Measurements from ENCODE around the gene WDR64. TPM values are rescaled to one million over a fixed set of nuclear protein-coding genes. Genes with fewer than 3 reads are reported as not detected.
A peak's percentile ranks its signal among the peaks of the same experiment; 100 is the strongest.

Gene WDR64
- total RNA-seq, 4 donors from 2014 or later: not detected

DNA sequence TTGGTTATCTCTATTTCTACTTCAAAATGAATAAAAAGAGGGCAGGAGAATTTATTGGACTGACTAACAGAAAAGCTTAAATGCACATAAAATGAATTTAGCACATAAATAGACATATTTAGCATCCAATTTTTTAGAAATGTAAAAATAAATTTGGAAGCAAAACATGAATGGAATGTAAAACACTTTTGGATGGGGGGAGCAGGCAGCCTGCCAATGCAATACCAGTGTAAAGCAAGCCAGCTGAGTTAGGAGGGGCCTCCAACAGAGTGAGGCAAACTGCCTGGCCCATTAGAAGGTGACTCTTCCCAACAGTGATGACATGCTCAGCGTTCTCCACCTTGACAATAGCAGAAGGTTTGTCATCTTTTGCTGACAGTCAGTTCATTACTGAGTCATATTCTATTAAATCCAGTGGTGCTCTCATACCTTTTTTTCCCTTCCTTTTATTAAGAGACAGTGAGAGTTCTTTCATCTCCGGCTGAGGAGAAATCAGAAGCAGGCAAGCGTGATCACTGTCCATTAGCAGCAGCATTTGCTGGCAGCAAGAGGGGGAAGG lies 176.5 kb downstream of the WDR64 start:
- TF ChIP-seq, protein P1, sequence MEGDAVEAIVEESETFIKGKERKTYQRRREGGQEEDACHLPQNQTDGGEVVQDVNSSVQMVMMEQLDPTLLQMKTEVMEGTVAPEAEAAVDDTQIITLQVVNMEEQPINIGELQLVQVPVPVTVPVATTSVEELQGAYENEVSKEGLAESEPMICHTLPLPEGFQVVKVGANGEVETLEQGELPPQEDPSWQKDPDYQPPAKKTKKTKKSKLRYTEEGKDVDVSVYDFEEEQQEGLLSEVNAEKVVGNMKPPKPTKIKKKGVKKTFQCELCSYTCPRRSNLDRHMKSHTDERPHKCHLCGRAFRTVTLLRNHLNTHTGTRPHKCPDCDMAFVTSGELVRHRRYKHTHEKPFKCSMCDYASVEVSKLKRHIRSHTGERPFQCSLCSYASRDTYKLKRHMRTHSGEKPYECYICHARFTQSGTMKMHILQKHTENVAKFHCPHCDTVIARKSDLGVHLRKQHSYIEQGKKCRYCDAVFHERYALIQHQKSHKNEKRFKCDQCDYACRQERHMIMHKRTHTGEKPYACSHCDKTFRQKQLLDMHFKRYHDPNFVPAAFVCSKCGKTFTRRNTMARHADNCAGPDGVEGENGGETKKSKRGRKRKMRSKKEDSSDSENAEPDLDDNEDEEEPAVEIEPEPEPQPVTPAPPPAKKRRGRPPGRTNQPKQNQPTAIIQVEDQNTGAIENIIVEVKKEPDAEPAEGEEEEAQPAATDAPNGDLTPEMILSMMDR (IDR thresholded peaks at IDR 0.05): no peak
- DNase-seq (ENCODE audit: low spot score) (no peak), ATAC-seq (ENCODE audit: low FRiP score) (peak; percentile 48)

DNA sequence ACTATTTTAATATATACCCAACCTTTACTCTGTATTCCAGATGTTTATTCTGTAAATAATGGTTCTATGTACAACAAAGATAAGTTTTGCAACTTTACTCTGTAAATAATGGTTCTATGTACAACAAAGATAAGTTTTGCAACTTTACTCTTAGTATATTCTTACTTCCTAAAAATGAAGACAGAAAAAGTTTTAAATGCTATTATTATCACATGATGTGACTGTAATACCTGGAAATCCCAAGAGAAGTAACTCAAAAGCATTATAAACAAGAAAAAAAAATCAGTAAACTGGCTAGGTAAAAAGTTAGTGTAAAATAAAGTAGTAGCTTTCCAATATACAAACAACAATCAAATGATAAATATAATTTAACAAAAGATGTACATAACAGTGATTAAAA lies 177.4 kb downstream of the WDR64 start:
- no peak for ATAC-seq (ENCODE audit: low FRiP score)
- DNase-seq (ENCODE audit: low spot score): no peak
- TF ChIP-seq, protein P1 (IDR thresholded peaks at IDR 0.05): no peak

DNA sequence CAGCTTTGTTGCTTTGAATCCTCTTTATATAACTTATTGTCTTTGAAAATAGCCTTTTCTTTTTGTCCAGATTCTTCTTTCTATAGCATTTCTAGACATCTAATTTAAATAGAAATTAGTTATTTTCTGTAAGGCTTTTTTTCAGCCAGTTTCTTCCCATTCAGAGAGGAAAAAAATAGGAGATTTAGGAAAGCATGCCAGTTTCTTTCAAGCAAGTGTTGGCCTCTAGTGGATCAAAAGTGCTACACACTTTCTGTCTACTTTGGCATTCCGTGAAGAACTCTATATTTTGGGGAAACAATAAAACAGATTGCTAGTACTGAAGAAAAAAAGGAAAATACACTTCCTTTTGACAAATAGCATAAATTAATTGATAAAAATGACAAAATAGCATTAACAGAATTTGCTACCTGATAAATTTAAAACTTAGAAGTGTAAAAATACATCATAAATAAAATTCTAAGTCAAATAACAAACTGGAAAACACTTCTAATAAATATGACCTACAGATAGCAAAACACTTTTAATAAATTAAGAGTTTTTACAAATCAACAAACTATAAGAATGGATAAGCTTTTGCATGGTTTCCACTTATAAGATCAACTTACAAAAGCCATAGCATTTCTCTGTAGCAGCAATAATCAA lies 182.8 kb downstream of the WDR64 start:
- DNase-seq (ENCODE audit: low spot score) (no peak), ATAC-seq (ENCODE audit: low FRiP score) (no peak)
- TF ChIP-seq, protein P1 (IDR thresholded peaks at IDR 0.05): no peak

DNA sequence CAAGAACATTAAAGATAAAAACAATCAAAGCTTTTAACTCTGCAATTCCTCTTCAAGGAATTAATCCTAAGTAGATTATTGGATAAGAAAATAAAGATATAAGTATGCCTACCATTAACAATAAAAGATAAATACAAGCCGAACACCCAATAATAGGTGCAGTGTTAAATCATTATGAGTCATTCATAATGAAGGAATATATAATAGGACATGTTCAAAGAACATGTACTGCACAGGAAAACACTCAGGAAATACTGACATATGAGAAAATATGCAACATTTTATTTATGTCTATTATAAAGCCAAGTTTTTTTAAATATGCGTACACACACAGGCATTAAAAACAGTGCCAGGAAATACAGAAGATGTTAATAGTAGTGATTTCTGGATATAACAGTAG lies 184.9 kb downstream of the WDR64 start:
- ATAC-seq (ENCODE audit: low FRiP score) (no peak), DNase-seq (ENCODE audit: low spot score) (no peak)
- TF ChIP-seq, protein P1 (IDR thresholded peaks at IDR 0.05): no peak

DNA sequence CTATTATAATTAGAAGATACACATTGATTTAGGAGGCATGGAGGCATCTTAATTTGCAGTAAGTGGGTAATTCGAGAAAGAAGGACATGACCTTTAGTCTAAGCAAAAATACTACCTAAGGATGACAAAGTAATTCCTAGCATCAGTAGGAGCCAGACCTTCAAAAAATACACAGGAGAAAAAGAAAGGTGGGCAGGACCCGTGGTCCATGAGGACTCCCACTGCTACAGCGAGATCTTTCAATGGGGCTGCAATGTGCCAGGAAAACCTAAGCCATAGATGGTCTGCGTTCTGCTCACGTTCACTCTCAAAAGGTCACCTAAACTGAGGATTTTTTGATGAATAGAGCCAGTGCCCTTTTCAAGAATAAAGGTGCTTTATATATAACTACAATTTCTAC lies 185.3 kb downstream of the WDR64 start:
- DNase-seq (ENCODE audit: low spot score): no peak
- TF ChIP-seq, protein P1 (IDR thresholded peaks at IDR 0.05): no peak
- no peak for ATAC-seq (ENCODE audit: low FRiP score)

DNA sequence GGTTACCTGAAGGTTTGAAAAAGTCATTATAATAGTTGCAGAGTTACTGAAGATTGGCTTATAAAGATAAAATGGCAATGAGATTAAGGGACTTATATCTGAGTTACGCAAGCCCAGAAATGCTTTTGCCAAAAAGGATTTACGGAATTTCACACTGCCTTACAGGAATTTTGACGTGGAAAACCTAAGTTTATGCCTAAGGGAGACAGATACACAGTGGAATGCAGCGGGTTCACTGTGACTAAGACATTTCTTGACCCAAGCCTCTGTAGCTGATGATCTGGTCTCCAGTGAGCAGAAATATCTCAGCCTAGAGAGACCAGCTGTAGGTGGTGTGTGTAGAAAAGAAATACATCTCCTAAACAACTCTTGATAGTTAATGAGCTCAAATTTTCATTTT lies 185.8 kb downstream of the WDR64 start:
- peak; percentile 44 for ATAC-seq (ENCODE audit: low FRiP score)
- TF ChIP-seq, protein P1 (IDR thresholded peaks at IDR 0.05): no peak

DNA sequence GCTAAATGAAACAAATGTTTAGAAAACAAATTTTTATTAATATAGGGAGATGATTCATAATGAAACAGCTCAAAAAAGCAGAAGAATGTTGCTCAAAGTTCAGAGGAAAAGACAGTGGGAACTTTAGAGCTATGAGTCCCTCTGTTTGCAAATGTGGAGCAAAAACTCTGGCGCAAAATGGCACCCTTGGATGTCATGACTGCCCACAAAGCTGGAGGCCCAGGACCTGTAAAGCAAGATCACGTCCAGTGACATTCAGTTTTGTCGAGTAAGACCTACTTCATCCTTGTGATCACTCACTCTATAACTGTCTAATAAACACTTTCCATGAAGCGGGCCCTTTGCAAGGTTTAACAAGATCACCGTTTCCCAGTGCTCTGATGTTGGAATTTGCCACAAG lies 186.8 kb downstream of the WDR64 start:
- no peak for DNase-seq (ENCODE audit: low spot score)
- TF ChIP-seq, protein P1 (IDR thresholded peaks at IDR 0.05): no peak
- ATAC-seq (ENCODE audit: low FRiP score): no peak

More for the DNA sequence above, 185.8 kb downstream of the WDR64 start:
- no peak for DNase-seq (ENCODE audit: low spot score)
